HG03439 (cell line): ENCODE results near the gene PRKAR2B.
"Not testable (repeated sequence)": the region's sequence is repeated elsewhere in the genome, so short reads cannot be mapped to it uniquely, and the experiment has no call there.

Experiments
- ATAC-seq: cut with Tn5 transposase; IDR thresholded peaks from one replicate; pipeline ENCODE4 v1.9.1; 2021; ENCODE audit warnings: mild to moderate bottlenecking, moderate library complexity; ENCODE audit not compliant: unreplicated experiment

The PRKAR2B gene

GRCh38 chr7:107026166-107026565, 18.3 kb upstream of the PRKAR2B start:
- no peak for ATAC-seq

GRCh38 chr7:107027208-107027607, 17.3 kb upstream of the PRKAR2B start:
- ATAC-seq, result no peak

DNA sequence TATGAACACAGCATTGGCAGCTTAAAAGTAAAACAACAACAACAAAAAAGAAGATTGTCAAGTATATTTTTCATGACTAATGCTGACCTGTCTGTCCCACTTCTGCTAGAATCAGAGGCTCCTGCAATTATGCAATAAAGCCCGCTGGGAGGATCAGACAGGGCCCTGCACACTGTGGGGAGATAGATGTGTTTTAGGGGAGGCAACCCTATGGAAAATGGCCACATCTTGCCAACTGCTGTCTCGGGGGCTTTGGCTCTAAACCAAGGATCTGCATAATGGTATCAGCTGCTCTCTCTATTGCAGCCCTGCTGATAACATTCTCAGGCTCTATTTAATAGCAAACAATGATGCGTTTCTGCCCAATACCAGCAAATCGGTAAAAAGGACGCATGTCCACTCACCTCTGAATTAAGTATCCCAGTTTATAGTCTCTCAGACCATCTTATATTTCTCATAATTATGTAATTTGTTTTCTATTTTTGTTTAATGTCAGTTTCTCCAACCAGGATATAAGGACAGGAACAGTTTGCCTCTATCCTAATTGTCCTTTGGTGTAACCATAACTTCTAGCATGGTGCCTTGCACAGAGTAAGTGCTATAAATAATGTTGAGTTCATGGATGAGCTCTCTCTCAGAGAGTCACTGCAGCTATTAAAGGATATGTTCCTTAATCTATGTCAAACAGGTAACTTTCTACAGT, 15.3 kb upstream of the PRKAR2B start:
- no peak for ATAC-seq

DNA sequence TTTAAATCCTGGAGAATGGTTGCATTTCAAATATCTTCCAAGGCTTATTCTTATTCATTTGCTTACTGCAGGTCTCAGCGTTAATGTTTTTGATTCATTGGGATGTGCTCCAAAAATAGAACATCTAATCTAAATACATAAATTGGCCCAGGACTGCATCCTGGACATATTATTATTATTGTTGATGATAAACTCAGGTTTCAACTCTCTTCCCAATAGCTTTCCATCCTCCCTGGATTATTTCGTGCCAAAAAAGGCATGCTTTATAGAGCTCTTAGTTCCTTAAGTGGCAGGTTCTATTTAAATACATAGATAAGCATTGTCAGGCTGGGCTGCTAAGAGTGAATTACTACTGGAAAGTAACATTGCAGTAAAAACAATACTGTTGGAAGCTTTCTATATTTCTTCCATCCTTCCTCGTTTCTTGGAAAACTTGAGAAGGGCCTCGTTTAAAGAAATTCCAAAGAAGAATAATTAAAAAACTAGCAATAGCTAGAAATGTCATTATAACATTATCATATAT, 14.7 kb upstream of the PRKAR2B start:
- ATAC-seq, result no peak

GRCh38 chr7:107032050-107032449, 12.5 kb upstream of the PRKAR2B start:
- no peak for ATAC-seq

DNA sequence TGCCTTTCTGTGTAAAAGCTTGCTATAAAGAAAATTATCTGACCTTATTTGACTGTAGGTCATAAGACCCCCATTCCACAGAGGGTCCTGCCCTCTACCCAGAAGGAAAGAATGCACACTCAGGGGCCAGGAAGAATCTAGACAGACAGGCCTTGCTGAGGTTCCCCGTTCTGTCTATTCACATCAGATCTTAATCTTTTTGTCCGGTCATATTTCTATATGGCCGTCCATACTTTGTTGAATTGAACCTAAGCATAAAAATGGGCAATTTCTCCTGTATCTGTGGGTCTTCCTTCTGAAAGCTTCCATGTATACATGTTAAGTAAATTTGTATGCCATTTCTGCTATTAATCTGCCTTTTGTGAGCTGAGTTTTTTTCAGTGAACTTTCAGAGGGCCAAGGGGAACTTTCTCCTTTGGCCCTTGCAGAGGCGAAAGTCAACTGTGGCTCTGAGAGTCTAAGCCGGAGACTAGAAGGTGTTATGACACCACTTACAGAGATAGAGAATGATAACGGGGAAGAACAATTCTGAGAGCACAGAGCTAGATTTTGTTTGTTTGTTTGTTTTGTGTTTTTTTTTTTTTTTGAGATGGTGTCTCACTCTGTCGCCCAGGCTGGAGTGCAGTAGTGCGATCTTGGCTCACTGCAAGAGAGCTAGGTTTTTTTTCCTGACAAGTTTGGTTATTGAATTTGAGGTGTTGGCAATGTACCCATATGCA, 11.6 kb upstream of the PRKAR2B start:
- no peak for ATAC-seq

DNA sequence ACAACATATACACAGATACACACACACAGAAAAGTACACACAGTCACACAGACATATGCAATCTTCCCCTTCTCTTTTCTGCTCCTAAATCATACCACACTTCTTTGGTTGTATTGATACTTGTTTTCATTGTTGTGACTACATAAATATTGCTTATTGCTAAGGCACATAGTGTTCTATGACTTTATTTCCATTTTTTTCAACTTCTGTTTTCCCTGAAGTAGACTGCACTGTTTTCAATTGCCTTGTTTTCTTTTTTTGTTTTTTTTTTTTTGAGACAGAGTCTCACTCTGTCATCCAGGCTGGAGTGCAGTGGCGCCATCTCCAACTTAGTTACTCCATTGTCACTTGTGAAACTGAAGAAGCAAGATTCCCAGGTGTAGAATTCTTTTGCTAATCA, 10.0 kb upstream of the PRKAR2B start:
- ATAC-seq, result no peak

- ATAC-seq, result no peak
These were observed 9.1 kb upstream of the PRKAR2B start for GRCh38 chr7:107035446-107035845.

DNA sequence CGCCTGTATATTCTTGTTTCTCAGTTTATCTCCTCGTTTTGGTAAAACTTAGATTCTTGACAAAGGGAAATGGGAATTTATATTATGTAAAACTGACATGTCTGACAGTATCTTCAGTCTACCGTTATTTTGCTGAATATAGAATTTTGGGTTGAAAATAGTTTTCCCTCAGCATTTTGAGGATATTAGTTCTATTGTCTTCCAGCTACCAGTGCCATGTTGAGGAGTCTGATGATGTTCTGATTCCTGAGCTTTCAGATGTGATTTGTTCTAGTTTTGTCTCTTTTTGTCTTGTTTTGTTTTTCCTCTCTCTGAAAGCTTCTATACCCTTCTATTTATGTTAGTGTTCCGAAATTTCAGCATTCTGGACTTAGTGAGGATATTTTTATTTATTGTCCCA, 8.0 kb upstream of the PRKAR2B start:
- ATAC-seq, result no peak

GRCh38 chr7:107037717-107038603, 6.5 kb upstream of the PRKAR2B start:
- ATAC-seq, result no peak

DNA sequence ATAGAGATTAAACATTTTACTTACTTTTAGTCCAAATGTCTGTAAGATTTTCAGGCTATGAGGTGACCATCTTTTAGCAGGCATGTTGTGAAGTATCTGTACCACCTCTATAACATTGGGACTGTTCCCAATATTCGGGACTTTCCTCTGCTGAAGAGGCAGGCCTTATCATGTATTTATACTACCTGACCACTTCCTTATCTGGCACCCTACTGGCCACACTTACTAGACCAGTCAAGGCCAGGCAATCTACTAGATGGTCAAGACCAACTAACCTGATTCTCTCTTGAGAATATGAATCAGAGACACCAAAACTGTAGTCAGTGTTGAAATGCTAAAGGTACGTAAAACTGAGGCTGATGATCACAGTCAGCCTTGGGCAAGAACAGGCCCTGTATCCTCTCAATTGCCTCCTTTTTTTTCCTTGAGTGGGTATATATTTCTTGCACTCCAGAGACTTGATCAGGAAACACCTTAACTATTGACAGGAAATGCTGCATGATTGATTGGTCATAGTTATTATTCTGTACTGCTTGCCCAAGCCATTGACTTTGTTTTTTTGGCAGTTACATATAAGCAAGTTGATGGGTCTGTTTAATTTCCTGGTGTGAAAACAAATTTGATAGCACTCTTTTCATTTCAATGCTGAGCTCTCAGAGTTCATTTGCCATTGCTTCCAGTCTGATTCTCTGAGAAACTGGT, 5.2 kb upstream of the PRKAR2B start:
- ATAC-seq, result no peak

GRCh38 chr7:107041097-107041496, 3.4 kb upstream of the PRKAR2B start:
- ATAC-seq, result no peak

- ATAC-seq, result not testable (repeated sequence)
These were observed 2.7 kb upstream of the PRKAR2B start for GRCh38 chr7:107041764-107042163.

DNA sequence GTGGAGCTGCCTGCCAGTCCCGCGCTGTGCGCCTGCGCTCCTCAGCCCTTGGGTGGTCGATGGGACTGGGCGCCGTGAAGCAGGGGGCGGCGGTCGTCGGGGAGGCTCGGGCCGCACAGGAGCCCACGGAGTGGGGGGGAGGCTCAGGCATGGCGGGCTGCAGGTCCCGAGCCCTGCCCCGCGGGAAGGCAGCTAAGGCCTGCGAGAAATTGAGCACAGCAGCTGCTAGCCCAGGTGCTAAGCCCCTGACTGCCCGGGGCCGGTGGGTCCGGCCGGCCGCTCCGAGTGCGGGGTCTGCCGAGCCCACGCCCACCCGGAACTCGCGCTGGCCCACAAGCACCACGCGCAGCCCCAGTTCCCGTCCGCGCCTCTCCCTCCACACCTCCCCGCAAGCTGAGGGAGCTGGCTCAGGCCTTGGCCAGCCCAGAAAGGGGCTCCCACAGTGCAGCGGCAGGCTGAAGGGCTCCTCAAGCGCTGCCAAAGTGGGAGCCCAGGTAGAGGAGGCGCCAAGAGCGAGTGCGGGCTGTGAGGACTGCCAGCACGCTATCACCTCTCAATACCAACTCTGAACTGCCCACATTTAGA, 2.1 kb upstream of the PRKAR2B start:
- not testable (repeated sequence) for ATAC-seq

DNA sequence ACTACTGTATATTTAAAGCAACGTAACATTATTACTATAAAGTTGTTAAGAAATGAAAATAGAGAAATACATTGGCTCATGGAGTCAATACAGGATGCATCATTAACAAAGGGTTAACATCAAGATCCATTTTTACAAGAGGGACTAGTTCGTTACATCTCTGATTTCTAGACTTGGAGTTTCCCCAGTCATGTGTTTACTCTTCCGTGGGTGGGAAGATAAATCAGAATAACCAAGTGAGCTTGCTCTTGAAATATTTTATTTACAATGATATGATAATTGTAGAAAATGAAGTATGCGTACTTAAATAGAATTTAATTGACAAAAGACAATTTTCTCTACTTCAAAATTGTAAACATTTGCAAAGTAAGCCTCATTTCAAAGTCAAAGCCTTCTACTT, 1.0 kb upstream of the PRKAR2B start:
- ATAC-seq, result no peak

GRCh38 chr7:107043921-107044346, 571 bp upstream of the PRKAR2B start:
- ATAC-seq, result no peak

GRCh38 chr7:107045195-107045960, 873 bp downstream of the PRKAR2B start:
- ATAC-seq, result no peak

GRCh38 chr7:107045980-107046379, 1.5 kb downstream of the PRKAR2B start:
- ATAC-seq, result no peak

DNA sequence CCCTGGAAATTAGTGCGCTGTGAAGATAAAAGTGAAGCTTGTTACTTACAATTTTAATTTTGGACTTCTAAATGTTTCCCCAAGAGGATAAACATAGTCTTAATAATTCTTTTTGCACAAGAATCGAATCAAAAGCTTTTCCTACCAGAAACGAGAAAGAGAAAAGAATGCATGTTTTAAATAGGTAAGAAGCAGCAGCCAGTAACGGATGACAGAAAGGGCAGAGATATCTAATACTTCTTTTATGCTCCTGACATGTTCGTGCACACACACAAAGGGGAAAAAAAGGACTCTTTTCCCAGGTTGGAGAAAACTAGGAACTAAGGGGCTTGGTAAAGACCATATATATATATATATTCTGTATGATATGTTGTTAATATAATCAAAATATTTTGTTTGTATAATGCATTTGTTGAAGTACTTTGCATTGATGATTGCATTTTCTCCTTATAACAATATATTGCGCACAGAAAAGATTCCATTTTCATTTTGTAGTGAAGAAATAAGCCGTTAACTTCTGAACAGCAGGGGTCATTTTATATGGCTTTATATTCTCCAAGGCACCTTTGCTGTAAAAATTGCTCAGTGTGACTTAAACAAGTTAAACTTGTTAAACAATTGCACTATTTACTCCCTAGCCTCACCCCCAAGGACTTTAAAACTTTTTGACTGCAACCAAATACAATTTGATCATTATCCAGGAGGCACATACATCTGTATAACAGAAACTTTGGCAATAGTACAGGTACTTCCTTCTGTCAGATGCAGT, 2.2 kb downstream of the PRKAR2B start:
- ATAC-seq, result no peak
